Testis (tissue), 2 donors: Measurements from ENCODE around the gene XPNPEP1.

Source experiments
- CTCF ChIP-seq, 3 experiments: fragments of 450-650 bp in 2 of 3; fragments of 200-600 bp in 1 of 3; sonication (generic) in 1 of 3; IDR thresholded peaks; one replicate each; pipeline ENCODE4 v1.5.1; 2016 to 2019; ENCODE audit warnings: antibody characterized with exemption in 3 of 3, mild to moderate bottlenecking in 2 of 3, moderate library complexity in 1 of 3
- POLR2A ChIP-seq: fragments of 450-650 bp; IDR thresholded peaks from one replicate; pipeline ENCODE4 v1.6.1; 2017; ENCODE audit warnings: antibody characterized with exemption, mild to moderate bottlenecking, moderate library complexity

- TF ChIP-seq CTCF (IDR thresholded peaks at IDR 0.05) (no peak), POLR2A (no peak)
These were observed 64.1 kb downstream of the XPNPEP1 start for GRCh38 chr10:109859221-109859620.
